Liver (tissue), 3 donors: Measurements from ENCODE around the gene EXOC6B.

Experiments used
- JUND ChIP-seq, 2 donors: IDR thresholded peaks; 2 replicates each; pipeline ENCODE4 v1.6.1; 2016; ENCODE audit warnings: antibody characterized with exemption in 2 of 2
- TF ChIP-seq, protein P1 (sequence below): fragments of 150-350 bp; IDR thresholded peaks from 2 replicates; pipeline ENCODE4 v1.5.1; 2017; ENCODE audit warnings: improper control_type of control experiment, low read depth, low read length; ENCODE audit not compliant: missing input control
- donor health status: healthy.
- donor health status: healthy.

DNA sequence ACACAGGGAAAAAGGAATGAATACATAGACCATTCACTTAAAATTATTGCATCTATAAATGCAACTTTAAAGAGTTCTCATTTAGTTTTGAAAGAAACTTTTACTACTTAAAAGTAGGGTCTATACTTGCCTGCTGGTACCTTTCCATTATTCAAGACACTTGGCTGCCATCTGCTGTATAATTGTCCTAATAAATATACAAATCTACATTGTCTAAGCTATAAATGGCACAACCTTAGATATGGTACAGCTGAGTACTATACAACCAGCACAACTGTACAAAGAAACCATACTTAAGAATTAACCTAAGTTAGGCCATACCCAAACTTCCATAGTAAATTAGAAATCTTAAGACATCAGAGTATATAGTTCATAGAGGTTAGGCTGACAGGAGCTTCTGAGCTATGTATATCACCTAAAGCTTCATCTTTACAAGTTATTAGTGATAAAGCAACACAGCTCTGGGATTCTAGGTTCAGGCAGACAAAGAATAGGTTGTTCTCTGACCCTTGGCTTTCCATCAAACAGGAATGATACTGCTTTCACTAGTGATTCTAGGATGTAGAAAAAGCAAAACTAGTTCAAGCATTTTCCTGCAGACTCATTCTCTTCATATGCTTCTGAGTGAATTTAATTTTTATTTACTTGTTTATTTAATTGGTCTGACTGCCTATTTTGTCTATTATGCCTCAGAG lies 22.1 kb downstream of the EXOC6B start:
- TF ChIP-seq, protein P1, sequence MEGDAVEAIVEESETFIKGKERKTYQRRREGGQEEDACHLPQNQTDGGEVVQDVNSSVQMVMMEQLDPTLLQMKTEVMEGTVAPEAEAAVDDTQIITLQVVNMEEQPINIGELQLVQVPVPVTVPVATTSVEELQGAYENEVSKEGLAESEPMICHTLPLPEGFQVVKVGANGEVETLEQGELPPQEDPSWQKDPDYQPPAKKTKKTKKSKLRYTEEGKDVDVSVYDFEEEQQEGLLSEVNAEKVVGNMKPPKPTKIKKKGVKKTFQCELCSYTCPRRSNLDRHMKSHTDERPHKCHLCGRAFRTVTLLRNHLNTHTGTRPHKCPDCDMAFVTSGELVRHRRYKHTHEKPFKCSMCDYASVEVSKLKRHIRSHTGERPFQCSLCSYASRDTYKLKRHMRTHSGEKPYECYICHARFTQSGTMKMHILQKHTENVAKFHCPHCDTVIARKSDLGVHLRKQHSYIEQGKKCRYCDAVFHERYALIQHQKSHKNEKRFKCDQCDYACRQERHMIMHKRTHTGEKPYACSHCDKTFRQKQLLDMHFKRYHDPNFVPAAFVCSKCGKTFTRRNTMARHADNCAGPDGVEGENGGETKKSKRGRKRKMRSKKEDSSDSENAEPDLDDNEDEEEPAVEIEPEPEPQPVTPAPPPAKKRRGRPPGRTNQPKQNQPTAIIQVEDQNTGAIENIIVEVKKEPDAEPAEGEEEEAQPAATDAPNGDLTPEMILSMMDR, result no peak
- TF ChIP-seq JUND (IDR thresholded peaks at IDR 0.05), result no peak
